Adrenal gland (tissue), 5 donors: ENCODE results near the gene PTPRN2.

Source experiments
- POLR2A ChIP-seq, 2 donors: fragments of 450-650 bp; IDR thresholded peaks; one replicate each; pipeline ENCODE4 v1.6.1; 2017; ENCODE audit warnings: antibody characterized with exemption in 2 of 2, mild to moderate bottlenecking in 2 of 2, moderate library complexity in 1 of 2
- TF ChIP-seq, protein P1 (sequence below), 6 experiments: fragments of 450-650 bp in 4 of 6; fragments of 200-600 bp in 2 of 6; sonication (generic) in 1 of 6; IDR thresholded peaks; 1 replicate in 5 of 6; 2 replicates in 1 of 6; pipeline versions ENCODE4 v1.5.1 to v1.8.0; 2016 to 2021; ENCODE audit warnings: antibody characterized with exemption in 6 of 6, mild to moderate bottlenecking in 2 of 6, moderate library complexity in 1 of 6
- donor health status: DM: no; HTN: no; CAD: no.

- TF ChIP-seq, protein P1, sequence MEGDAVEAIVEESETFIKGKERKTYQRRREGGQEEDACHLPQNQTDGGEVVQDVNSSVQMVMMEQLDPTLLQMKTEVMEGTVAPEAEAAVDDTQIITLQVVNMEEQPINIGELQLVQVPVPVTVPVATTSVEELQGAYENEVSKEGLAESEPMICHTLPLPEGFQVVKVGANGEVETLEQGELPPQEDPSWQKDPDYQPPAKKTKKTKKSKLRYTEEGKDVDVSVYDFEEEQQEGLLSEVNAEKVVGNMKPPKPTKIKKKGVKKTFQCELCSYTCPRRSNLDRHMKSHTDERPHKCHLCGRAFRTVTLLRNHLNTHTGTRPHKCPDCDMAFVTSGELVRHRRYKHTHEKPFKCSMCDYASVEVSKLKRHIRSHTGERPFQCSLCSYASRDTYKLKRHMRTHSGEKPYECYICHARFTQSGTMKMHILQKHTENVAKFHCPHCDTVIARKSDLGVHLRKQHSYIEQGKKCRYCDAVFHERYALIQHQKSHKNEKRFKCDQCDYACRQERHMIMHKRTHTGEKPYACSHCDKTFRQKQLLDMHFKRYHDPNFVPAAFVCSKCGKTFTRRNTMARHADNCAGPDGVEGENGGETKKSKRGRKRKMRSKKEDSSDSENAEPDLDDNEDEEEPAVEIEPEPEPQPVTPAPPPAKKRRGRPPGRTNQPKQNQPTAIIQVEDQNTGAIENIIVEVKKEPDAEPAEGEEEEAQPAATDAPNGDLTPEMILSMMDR (IDR thresholded peaks at IDR 0.05), result no peak
- no peak for TF ChIP-seq POLR2A (IDR thresholded peaks at IDR 0.05)
Observed at GRCh38 chr7:158022601-158023000, 565.0 kb downstream of the PTPRN2 start.
